Stimulated activated naive CD8-positive, alpha-beta T cell treated with anti-CD3 and anti-CD28 coated beads, Interleukin-15, Interleukin-2, amounts not matched to agents 100 ng/mL and 50 ng/mL, for 24 hours (primary cell): ENCODE results near the gene PANK3.
A peak's percentile ranks its signal among the peaks of the same experiment; 100 is the strongest.
"Not testable (repeated sequence)": the region's sequence is repeated elsewhere in the genome, so short reads cannot be mapped to it uniquely, and the experiment has no call there.

ENCODE experiments used
- H3K27ac Mint-ChIP-seq: one replicate; pipeline ENCODE4 v1.8.0; 2021; ENCODE audit warnings: mild to moderate bottlenecking, mixed read lengths
- H3K27me3 Mint-ChIP-seq: one replicate; pipeline ENCODE4 v1.8.0; 2021; ENCODE audit warnings: mixed read lengths
- H3K36me3 Mint-ChIP-seq: one replicate; pipeline ENCODE4 v1.8.0; 2021; ENCODE audit warnings: low read depth, mixed read lengths
- H3K4me1 Mint-ChIP-seq: one replicate; pipeline ENCODE4 v1.8.0; 2021; ENCODE audit warnings: low read depth, mixed read lengths
- H3K4me3 Mint-ChIP-seq: one replicate; pipeline ENCODE4 v1.8.0; 2021; ENCODE audit warnings: mild to moderate bottlenecking, mixed read lengths
- H3K9me3 Mint-ChIP-seq: one replicate; pipeline ENCODE4 v1.8.0; 2021; ENCODE audit warnings: mixed read lengths

Gene PANK3

DNA sequence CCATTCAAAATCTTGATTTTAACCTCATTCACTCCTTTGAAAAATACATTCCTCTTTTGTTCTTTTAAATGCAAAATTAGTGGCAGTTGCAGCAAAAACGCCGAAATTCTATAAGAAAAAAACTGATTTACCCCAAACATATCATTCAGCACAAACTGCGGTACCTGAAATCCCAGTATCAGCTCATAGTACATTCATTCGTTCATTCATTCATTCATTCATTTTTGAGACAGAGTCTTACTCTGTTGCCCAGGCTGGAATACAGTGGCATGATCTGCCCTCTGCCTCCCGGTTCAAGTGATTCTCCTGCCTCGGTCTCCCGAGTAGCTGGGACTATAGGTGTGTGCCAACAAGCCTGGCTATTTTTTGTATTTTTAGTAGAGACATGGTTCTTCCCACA lies 29.6 kb downstream of the PANK3 start:
- H3K9me3 Mint-ChIP-seq: peaks cover 3% of the 10 kb centered on the region
- H3K27ac Mint-ChIP-seq: no peak overlapping the region
- H3K27me3 Mint-ChIP-seq: no peaks in the 10 kb centered on the region
- H3K4me1 Mint-ChIP-seq: no peaks in the 10 kb centered on the region
- H3K4me3 Mint-ChIP-seq: no peak overlapping the region
- H3K36me3 Mint-ChIP-seq: peaks cover 78% of the 10 kb centered on the region

DNA sequence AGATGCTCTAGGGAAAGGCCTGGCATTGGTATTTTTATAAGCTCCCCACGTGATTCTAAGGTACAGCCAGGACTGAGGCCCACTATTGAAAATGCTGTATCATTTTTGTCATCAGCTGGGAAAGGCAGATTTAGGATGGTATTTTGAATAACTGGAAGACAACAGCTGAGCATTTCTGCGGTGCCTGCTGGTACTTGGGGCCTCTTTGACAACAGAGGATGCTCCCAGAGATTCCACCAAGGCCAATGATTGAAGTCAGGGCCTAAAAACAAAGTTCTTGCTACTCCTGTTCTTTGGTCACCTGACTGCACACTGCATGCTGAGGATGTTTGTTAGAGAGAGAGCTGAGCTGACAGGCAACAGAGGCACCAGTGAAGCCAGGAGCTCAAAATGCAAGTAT lies 42.0 kb downstream of the PANK3 start:
- Mint-ChIP-seq H3K4me1 (no peaks in the 10 kb centered on the region), H3K27me3 (peaks cover 10% of the 10 kb centered on the region), H3K36me3 (no peaks in the 10 kb centered on the region), H3K27ac (no peak overlapping the region), H3K4me3 (no peak overlapping the region), H3K9me3 (no peaks in the 10 kb centered on the region)

DNA sequence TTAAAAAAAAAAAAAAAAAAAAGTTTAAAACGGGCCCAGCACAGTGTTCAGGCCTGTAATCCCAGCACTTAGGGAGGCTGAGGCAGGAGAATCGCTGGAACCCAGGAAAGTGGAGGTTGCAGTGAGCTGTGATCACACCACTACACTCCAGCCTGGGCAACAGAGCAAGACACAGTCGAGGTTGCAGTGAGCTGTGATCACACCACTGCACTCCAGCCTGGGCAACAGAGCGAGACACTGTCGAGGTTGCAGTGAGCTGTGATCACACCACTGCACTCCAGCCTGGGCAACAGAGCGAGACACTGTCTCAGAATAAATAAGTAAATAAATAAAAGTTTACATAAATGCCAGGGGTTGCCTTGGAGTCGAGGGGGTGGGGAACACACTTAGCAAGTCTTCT lies 44.8 kb downstream of the PANK3 start:
- not testable (repeated sequence) for H3K4me1 Mint-ChIP-seq, H3K4me3 Mint-ChIP-seq, H3K36me3 Mint-ChIP-seq, H3K9me3 Mint-ChIP-seq, H3K27ac Mint-ChIP-seq
- H3K27me3 Mint-ChIP-seq: peaks cover 34% of the 10 kb centered on the region

DNA sequence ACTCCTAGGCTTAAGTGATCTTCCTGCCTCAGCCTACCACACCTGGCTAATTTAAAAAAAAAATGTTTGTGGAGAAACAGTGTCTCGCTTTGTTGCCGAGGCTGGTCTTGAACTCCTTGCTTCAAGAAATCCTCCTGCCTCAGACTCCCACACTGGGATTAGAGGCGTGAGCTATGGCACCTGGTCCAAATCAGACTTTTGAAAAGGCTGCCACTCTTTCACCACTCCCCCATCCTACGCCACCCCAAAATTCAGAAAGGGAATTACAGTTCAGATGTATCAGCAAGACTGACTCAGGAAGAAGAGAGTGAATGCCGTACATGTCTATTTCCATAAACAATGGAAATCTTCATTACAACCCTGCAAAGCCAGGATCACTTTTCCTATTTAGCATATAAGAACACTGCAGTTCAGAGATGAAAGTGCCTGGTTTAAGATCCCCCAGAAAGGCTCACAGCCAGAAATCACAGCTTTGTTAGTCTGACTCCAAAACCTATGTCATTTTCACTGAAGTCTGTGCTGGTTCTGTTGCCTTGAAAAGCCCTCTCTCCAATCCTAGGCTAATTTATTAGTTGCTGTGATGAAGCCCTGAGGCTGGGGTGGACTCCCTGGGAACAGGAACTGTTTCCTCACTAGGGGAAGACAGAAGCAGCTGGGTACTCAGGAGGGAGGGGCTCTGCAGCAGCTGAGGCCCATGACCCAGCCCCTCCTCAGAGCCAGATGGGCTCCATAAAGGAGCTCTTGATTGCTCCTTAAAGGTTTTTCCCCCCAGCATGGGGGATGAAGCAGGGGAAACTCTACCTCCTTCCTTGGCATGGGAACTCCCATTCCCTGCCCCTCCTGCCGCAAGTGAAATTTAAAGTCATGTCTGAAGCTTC lies 46.9 kb downstream of the PANK3 start:
- Mint-ChIP-seq H3K4me1 (peaks cover 13% of the 10 kb centered on the region), H3K27me3 (peaks cover 49% of the 10 kb centered on the region), H3K4me3 (no peak overlapping the region), H3K36me3 (no peaks in the 10 kb centered on the region), H3K9me3 (no peaks in the 10 kb centered on the region), H3K27ac (no peak overlapping the region)

DNA sequence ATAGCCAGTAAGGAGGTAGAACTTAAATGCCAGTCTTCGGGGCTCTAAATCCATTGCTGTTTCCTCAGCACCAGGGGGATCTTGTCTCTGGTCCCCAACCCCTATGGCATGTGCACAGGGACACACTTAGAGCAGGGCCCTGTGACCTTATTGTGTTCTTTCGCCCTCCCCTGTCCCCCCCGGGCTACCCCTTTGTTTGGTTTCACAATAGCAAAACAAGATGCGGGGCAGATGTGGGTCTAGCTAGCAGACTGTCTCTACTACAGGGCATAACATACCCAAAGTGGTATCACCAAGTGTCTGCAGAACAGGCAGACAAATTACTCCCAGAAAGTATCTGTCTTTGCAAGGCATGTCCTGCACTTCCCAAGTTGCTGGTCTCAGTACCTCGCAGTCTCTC lies 48.0 kb downstream of the PANK3 start:
- H3K36me3 Mint-ChIP-seq: no peaks in the 10 kb centered on the region
- no peaks in the 10 kb centered on the region for H3K9me3 Mint-ChIP-seq
- H3K4me1 Mint-ChIP-seq: peaks cover 13% of the 10 kb centered on the region
- H3K4me3 Mint-ChIP-seq: no peak overlapping the region
- H3K27ac Mint-ChIP-seq: no peak overlapping the region
- H3K27me3 Mint-ChIP-seq: peaks cover 49% of the 10 kb centered on the region

DNA sequence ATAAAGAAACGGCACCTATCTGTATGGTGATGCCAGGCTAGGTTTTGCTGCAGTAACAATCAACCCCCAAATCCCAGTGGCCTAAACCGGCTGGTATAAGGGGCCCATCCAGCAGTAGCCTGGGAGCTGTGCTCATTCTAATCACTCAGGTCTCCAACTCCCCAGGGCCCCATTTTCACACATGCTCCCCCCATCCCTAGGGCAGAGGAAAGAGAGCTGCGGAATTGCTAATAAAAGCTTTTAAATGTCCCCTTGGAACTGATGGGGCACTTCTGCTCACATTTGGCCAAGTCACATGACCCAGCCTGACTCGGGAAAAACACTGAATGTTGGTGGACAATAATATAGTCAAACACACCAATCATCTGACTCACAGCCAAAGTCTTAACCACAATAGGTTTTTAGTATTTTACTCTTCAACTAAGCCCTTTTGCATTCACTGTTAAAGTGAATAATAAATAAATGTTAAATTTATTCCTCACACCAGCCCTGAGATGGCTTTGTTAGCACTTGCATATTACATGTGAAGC lies 48.5 kb downstream of the PANK3 start:
- Mint-ChIP-seq H3K4me1 (peaks cover 13% of the 10 kb centered on the region), H3K27ac (no peak overlapping the region), H3K4me3 (peak overlapping the region; percentile 36), H3K9me3 (no peaks in the 10 kb centered on the region), H3K36me3 (no peaks in the 10 kb centered on the region), H3K27me3 (peaks cover 49% of the 10 kb centered on the region)

DNA sequence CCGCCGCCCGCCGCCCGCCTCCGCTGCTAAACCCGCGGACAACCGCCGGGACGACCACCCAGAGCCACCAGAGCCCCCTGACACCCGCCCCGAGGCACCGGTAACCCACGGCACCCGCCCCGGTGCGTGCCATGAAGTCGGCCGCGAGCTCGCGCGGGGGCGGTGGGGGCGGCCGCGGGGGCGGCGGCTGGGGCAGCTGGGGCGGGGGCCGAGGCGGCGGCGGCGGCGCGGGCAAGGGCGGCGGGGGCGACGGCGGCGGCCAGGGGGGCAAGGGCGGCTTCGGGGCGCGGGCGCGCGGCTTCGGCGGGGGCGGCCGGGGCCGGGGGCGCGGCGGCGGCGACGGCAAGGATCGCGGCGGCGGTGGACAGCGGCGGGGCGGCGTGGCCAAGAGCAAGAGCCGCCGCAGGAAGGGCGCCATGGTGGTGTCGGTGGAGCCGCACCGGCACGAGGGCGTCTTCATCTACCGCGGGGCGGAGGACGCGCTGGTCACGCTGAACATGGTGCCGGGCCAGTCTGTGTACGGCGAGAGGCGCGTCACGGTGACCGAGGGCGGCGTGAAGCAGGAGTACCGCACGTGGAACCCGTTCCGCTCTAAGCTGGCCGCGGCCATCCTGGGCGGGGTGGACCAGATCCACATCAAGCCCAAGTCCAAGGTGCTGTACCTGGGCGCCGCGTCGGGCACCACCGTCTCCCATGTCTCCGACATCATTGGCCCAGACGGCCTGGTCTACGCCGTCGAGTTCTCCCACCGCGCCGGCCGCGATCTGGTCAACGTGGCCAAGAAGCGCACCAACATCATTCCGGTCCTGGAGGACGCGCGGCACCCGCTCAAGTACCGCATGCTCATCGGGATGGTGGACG lies 49.6 kb downstream of the PANK3 start:
- Mint-ChIP-seq H3K4me3 (peak overlapping the region; percentile 36), H3K27me3 (peaks cover 49% of the 10 kb centered on the region), H3K9me3 (no peaks in the 10 kb centered on the region), H3K4me1 (peaks cover 13% of the 10 kb centered on the region), H3K27ac (no peak overlapping the region), H3K36me3 (no peaks in the 10 kb centered on the region)

DNA sequence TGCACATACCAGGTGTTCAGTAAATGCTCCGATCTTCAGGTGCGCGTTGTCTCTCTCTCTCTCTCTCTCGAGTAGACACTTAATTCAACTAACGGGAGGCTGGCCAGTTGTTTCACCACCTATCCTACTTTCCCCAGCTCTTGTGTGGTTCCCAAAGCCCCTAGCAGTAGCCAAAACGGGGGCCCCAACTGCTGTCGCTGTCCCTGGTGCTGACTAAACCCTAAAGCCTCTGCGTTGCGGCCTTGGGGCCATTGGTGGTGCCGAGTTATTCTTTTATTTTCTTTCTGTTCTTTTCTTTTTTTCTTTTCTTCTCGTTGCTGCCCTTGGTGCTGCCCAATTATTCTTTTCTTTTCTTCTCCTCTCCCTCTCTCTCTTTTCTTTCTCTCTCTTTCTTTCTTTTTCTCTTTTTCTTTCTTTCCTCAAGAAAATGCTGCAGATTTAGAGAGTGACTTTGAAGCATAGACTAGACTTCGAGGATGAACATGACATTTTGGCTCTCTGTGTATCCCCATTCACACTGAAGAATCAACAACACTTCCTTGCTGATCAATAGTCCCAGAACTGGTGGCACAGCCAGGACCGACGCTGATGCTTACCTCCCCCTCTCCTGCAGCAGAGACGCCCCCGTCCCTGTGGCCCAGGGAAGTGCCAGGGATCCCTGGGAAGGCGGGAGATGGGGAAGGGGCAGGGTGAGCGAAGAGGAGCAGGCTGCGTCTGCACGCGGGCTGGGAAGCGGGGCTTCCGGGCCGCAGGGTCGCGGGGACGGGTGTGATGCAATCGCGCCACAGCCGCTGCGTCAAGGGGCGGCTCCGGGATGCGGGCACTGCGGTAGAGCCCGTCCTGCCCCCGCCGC lies 50.4 kb downstream of the PANK3 start, which contains the start of gene FBLL1:
Gene FBLL1, plus strand, starts transcription at position 785 of the 853 bp plus-strand sequence. CDS start 200 bp downstream, outside the sequence.
- H3K4me1 Mint-ChIP-seq: peaks cover 13% of the 10 kb centered on the region
- H3K27me3 Mint-ChIP-seq: peaks cover 49% of the 10 kb centered on the region
- peak within 1 kb of the TSS; percentile 67 for H3K4me3 Mint-ChIP-seq
- no peaks in the 10 kb centered on the region for H3K9me3 Mint-ChIP-seq
- no peaks in the 10 kb centered on the region for H3K36me3 Mint-ChIP-seq
- H3K27ac Mint-ChIP-seq: no peak within 1 kb of the TSS

DNA sequence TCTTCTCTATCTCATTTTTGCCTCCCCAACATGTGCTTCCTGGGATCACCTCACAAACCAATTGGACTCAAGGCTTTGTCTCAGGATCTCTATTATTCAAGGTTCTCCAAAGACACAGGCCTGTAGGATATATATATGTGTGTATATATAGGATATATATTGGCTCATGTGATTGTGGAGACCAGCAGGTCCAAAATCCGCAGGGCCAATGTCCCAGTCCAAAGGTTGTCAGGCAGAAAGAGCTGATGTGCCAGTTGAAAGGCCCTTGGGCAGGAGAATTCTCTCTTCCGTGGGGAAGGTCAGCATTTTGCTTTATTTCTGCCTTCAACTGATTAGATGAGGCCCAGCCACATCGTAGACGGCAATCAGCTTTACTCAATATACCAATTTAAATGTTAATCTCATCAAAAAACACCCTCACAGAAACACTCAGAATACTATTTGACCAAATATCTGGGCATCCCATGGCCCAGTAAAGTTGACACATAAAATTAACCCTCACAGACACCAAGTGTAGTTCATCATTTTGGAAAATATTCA lies 51.3 kb downstream of the PANK3 start:
- Mint-ChIP-seq H3K36me3 (peaks cover 7% of the 10 kb centered on the region), H3K9me3 (no peaks in the 10 kb centered on the region), H3K27ac (no peak overlapping the region), H3K4me1 (peaks cover 13% of the 10 kb centered on the region), H3K27me3 (peaks cover 43% of the 10 kb centered on the region), H3K4me3 (no peak overlapping the region)

DNA sequence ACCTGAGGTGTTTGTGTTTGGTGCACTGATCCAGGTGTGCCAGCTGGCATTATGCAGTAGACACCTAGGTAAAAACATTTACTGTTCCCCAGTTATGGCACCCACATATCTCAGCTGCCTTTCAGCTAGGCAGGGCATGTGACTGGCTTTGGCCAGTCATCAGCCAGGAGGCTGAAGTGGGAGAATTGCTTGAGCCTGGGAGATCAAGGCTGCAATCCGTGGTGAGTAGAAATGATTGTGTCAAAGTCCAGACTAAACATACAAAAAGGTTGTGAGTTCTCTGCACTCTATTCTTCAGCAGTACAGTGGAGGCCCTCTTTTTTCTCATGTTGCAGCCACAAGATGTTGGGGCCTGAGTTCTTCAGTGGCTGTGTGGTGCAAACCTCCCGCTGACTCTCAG lies 53.3 kb downstream of the PANK3 start:
- Mint-ChIP-seq H3K27ac (no peak overlapping the region), H3K36me3 (peaks cover 22% of the 10 kb centered on the region), H3K27me3 (peaks cover 28% of the 10 kb centered on the region), H3K4me1 (peaks cover 13% of the 10 kb centered on the region), H3K9me3 (no peaks in the 10 kb centered on the region), H3K4me3 (no peak overlapping the region)

DNA sequence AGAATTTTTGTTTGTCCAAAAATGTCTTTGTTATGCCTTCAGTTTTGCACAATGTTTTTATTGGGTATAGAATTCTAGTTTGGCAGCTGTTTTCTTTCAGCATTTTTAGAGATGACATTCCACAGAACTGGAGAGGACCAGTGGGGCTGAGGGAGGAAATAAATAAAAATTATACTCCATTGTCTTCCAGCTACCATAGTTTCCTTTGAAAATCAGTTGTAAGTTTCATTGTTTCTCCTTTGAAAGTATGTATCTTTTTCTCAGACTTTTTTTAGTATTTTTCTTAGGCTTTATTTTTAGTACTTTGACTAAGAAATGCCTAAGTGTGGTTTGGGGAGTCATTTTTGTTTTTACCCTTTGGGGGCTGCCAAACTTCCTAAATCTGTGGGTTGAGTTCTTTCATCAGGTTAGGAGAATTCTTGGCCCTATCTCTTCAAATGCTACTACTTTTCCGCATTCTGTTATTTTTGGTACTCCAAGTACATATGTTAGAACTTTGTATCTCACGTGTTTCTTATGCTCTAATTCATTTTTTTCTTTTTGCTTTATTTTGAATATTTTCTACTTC lies 65.2 kb downstream of the PANK3 start:
- Mint-ChIP-seq H3K4me3 (no peak overlapping the region), H3K9me3 (peaks cover 11% of the 10 kb centered on the region), H3K27ac (no peak overlapping the region)

DNA sequence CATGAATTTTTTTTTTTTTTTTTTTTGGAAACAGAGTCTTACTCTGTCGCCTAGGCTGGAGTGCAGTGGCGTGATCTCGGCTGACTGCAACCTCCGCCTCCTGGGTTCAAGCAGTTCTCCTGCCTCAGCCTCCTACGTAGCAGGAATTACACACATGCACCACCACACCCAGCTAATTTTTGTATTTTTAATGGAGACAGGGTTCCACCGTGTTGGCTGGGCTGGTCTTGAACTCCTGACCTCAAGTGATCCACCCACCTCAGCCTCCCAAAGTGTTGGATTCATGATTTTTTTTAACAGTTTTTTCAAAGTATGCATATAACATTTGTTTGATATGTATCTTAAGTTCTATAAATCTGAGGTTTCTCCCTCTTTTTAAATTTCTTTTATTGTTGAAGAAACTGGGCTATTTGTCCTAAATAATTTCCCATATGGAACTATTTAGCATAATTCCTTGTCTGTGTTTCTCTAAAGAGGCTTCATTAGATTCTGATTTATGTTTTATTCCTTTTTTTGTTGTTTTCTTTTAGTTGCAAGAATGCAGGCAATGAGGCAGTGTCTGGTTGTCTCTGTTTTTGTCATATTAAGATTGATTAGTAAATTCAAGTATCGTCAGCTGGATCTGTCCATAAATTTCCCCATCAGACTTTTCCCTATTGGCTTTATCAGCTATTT lies 76.5 kb downstream of the PANK3 start:
- Mint-ChIP-seq H3K4me3 (no peak overlapping the region), H3K27ac (no peak overlapping the region), H3K9me3 (no peaks in the 10 kb centered on the region), H3K36me3 (peaks cover 60% of the 10 kb centered on the region), H3K27me3 (no peaks in the 10 kb centered on the region), H3K4me1 (no peaks in the 10 kb centered on the region)

More for the DNA sequence above, 65.2 kb downstream of the PANK3 start:
- H3K4me1 Mint-ChIP-seq: no peaks in the 10 kb centered on the region
- peaks cover 90% of the 10 kb centered on the region for H3K36me3 Mint-ChIP-seq
- H3K27me3 Mint-ChIP-seq: no peaks in the 10 kb centered on the region
